HepG2 (cell line): Measurements from ENCODE around the gene SLX9. TPM values are rescaled to one million over a fixed set of nuclear protein-coding genes. Genes with fewer than 3 reads are reported as not detected.

ENCODE experiments used
- CAMTA2 ChIP-seq: sonication (generic); formaldehyde crosslinking; IDR thresholded peaks from 2 replicates; pipeline ENCODE4 v1.4.0; 2020; ENCODE audit warnings: mild to moderate bottlenecking, missing genetic modification reagents, borderline replicate concordance
- DNMT3B ChIP-seq: conservative IDR thresholded peaks from 2 replicates; pipeline ENCODE4 v1.6.1; 2016; ENCODE audit warnings: missing biosample characterization, control low read depth
- FOXC1 ChIP-seq: sonication (generic); formaldehyde crosslinking; IDR thresholded peaks from 2 replicates; pipeline ENCODE4 v1.8.0; 2022; ENCODE audit warnings: mild to moderate bottlenecking, missing genetic modification reagents, borderline replicate concordance
- KMT2B ChIP-seq: IDR thresholded peaks from 2 replicates; pipeline ENCODE4 v1.6.1; 2016; ENCODE audit warnings: missing genetic modification reagents, missing compliant biosample characterization
- RFX5 ChIP-seq: IDR thresholded peaks from 2 replicates; pipeline ENCODE4 v1.6.1; 2011; ENCODE audit warnings: low read depth, low read length, improper control_type of control experiment
- SPEN ChIP-seq: sonication (generic); formaldehyde crosslinking; IDR thresholded peaks from 2 replicates; pipeline ENCODE4 v1.5.1; 2020; ENCODE audit warnings: low read depth, mild to moderate bottlenecking, missing genetic modification reagents
- TARDBP ChIP-seq: sonication (generic); formaldehyde crosslinking; IDR thresholded peaks from 2 replicates; pipeline ENCODE4 v1.8.0; 2022; ENCODE audit warnings: mild to moderate bottlenecking, missing genetic modification reagents
- TEAD3 ChIP-seq: optimal IDR thresholded peaks from 2 replicates; pipeline ENCODE3; 2016; ENCODE audit warnings: borderline replicate concordance
- ZBTB21 ChIP-seq: sonication (generic); formaldehyde crosslinking; IDR thresholded peaks from 2 replicates; pipeline ENCODE4 v1.4.0; 2020; ENCODE audit warnings: missing genetic modification reagents
- ZBTB33 ChIP-seq: sonication (generic); formaldehyde crosslinking; IDR thresholded peaks from 2 replicates; pipeline ENCODE4 v1.4.0; 2020; ENCODE audit warnings: missing genetic modification reagents
- ZNF12 ChIP-seq: sonication (generic); formaldehyde crosslinking; IDR thresholded peaks from 2 replicates; pipeline ENCODE4 v1.5.0; 2020; ENCODE audit warnings: missing genetic modification reagents
- ZNF232 ChIP-seq: sonication (generic); formaldehyde crosslinking; IDR thresholded peaks from 2 replicates; pipeline ENCODE4 v1.4.0; 2020; ENCODE audit warnings: missing genetic modification reagents, borderline replicate concordance
- ZNF30 ChIP-seq: sonication (generic); formaldehyde crosslinking; IDR thresholded peaks from 2 replicates; pipeline ENCODE4 v1.5.0; 2020; ENCODE audit warnings: mild to moderate bottlenecking, missing genetic modification reagents
- ZNF589 ChIP-seq: sonication (generic); formaldehyde crosslinking; conservative IDR thresholded peaks from 2 replicates; pipeline ENCODE4 v1.8.0; 2022; ENCODE audit warnings: mild to moderate bottlenecking, moderate library complexity, missing genetic modification reagents
- ZNF687 ChIP-seq: sonication (generic); formaldehyde crosslinking; IDR thresholded peaks from 2 replicates; pipeline ENCODE4 v1.5.1; 2020; ENCODE audit warnings: mild to moderate bottlenecking, missing genetic modification reagents, moderate library complexity
- ZSCAN31 ChIP-seq: sonication (generic); formaldehyde crosslinking; IDR thresholded peaks from 2 replicates; pipeline ENCODE4 v1.5.0; 2020; ENCODE audit warnings: low read depth, mild to moderate bottlenecking, missing genetic modification reagents
- polyA plus RNA-seq, 8 experiments: library from polyadenylated mRNA; depleted of rRNA in 3 of 8; stranded (reverse) in 7 of 8; unstranded in 1 of 8; fragments of >200 nt; fragmentation: Illumina TruSeq in 4 of 8; extraction: Trizol in 4 of 8; gene quantifications; 2 replicates each; pipeline versions ENCODE4 v1.2.1 to v1.2.3, GENCODE V29; 2011 to 2016; ENCODE audit warnings: low read depth in 4 of 8, missing spikeins in 1 of 8, mixed read lengths in 1 of 8; ENCODE audit not compliant: insufficient read depth in 1 of 8
- total RNA-seq, 5 experiments: library from RNA; depleted of rRNA; stranded (reverse); fragments of >200 nt; fragmentation: Illumina TruSeq; extraction: Trizol; gene quantifications; 2 replicates each; pipeline ENCODE4 v1.2.3, GENCODE V29; 2016; ENCODE audit warnings: low read depth in 1 of 5
- TF ChIP-seq, protein P1 (sequence below): sonication (generic); formaldehyde crosslinking; IDR thresholded peaks from 2 replicates; pipeline ENCODE4 v1.4.0; 2020; ENCODE audit warnings: missing genetic modification reagents, borderline replicate concordance
- TF ChIP-seq, protein P2 (sequence below): IDR thresholded peaks from 2 replicates; pipeline ENCODE4 v1.6.1; 2016; ENCODE audit warnings: low read depth

Gene SLX9
- total and polyA plus RNA-seq, 2 of the 13 experiments (the other 11 are each of a cell fraction or from before 2014, with no cell fraction given) = 21.0 to 47.1 TPM

- TF ChIP-seq, protein P1, sequence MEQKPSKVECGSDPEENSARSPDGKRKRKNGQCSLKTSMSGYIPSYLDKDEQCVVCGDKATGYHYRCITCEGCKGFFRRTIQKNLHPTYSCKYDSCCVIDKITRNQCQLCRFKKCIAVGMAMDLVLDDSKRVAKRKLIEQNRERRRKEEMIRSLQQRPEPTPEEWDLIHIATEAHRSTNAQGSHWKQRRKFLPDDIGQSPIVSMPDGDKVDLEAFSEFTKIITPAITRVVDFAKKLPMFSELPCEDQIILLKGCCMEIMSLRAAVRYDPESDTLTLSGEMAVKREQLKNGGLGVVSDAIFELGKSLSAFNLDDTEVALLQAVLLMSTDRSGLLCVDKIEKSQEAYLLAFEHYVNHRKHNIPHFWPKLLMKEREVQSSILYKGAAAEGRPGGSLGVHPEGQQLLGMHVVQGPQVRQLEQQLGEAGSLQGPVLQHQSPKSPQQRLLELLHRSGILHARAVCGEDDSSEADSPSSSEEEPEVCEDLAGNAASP (CRISPR knock-in tag) = peak; percentile 81; the same call in 1 of the 2 replicates
- TF ChIP-seq TARDBP (CRISPR knock-in tag) = peak; percentile 33; the same call in 1 of the 2 replicates
- TF ChIP-seq, protein P2, sequence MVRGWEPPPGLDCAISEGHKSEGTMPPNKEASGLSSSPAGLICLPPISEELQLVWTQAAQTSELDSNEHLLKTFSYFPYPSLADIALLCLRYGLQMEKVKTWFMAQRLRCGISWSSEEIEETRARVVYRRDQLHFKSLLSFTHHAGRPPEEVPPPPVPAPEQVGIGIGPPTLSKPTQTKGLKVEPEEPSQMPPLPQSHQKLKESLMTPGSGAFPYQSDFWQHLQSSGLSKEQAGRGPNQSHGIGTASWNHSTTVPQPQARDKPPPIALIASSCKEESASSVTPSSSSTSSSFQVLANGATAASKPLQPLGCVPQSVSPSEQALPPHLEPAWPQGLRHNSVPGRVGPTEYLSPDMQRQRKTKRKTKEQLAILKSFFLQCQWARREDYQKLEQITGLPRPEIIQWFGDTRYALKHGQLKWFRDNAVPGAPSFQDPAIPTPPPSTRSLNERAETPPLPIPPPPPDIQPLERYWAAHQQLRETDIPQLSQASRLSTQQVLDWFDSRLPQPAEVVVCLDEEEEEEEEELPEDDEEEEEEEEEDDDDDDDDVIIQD = no peak
- TF ChIP-seq ZNF12 (CRISPR knock-in tag) = 0 out of 2 replicates have a peak, but pooled peaks have one; percentile 36
- peak; percentile 13; the same call in 1 of the 2 replicates for TF ChIP-seq ZBTB33 (CRISPR knock-in tag)
- TF ChIP-seq RFX5 = no peak
- TF ChIP-seq FOXC1 (CRISPR knock-in tag) = no peak
- peak; percentile 97 for TF ChIP-seq ZNF687 (CRISPR knock-in tag)
- 0 out of 2 replicates have a peak, but pooled peaks have one; percentile 43 for TF ChIP-seq ZNF589 (CRISPR knock-in tag)
- peak; percentile 79 for TF ChIP-seq TEAD3 (CRISPR knock-in tag)
- no peak; the same call in 1 of the 2 replicates for TF ChIP-seq ZNF232 (CRISPR knock-in tag)
- peak; percentile 38; the same call in 1 of the 2 replicates for TF ChIP-seq KMT2B (CRISPR knock-in tag)
- TF ChIP-seq CAMTA2 (CRISPR knock-in tag) = no peak
- TF ChIP-seq ZNF30 (CRISPR knock-in tag) = no peak
- TF ChIP-seq DNMT3B (CRISPR knock-in tag) = 0 out of 2 replicates have a peak, but pooled peaks have one; percentile 67
- 0 out of 2 replicates have a peak, but pooled peaks have one; percentile 17 for TF ChIP-seq ZBTB21
- TF ChIP-seq SPEN (CRISPR knock-in tag) = peak; percentile 65; the same call in 1 of the 2 replicates
- 0 out of 2 replicates have a peak, but pooled peaks have one; percentile 46 for TF ChIP-seq ZSCAN31 (CRISPR knock-in tag)
Measured at GRCh38 chr21:44982558-44983250, 42.9 kb downstream of the SLX9 start (continued).
